HepG2 (cell line): ENCODE measurements around the gene SULT4A1. TPM values are rescaled to one million over a fixed set of nuclear protein-coding genes. Genes with fewer than 3 reads are reported as not detected.

Experiments
- ATAC-seq: fragments of 200-7000 bp; cut with Tn5 transposase; 3 replicates; pipeline ENCODE4 v1.9.1; 2020; ENCODE audit warnings: mild to moderate bottlenecking, moderate library complexity
- BruUV-seq: library from RNA; stranded (reverse); fragments of 400-500 nt; replicated peaks from 2 replicates; lab custom pipeline; 2021; lab: Mats Ljungman, UMichigan
- CTCF ChIA-PET: fragments of 300-600 bp; formaldehyde crosslinking; extraction: SDS; loops from one replicate; lab custom pipeline; 2021; ENCODE audit warnings: low total read pairs, inconsistent platforms, low intra/inter-chr PET ratio; lab: Yijun Ruan, JAX
- POLR2A ChIA-PET: fragments of 350-600 bp; sonication (Branson Sonifier 250); formaldehyde crosslinking; loops from one replicate; lab custom pipeline; 2020; ENCODE audit warnings: antibody characterized with exemption, inconsistent platforms; lab: Yijun Ruan, JAX
- DNase-seq: peaks from one replicate; pipeline ENCODE4 v3.0.0-alpha.2; 2015; ENCODE audit warnings: low spot score
- FAIRE-seq: peaks from 3 replicates; lab custom pipeline; 2011; peaks lifted over from hg19 to GRCh38; lab: Jason Lieb, UNC
- H2AFZ ChIP-seq: one replicate; pipeline ENCODE4 v1.6.1; 2011; ENCODE audit warnings: low read length, inconsistent platforms
- H3K27ac ChIP-seq: fragments of 300-600 bp; 3 replicates; pipeline ENCODE4 v1.8.0; 2011; ENCODE audit warnings: mixed run types, mild to moderate bottlenecking, mixed read lengths, low read length, inconsistent platforms; ENCODE audit not compliant: insufficient read depth; ENCODE audit errors: extremely low read length
- H3K27me3 ChIP-seq, 2 experiments: fragments of 200-600 bp in 1 of 2; 2 replicates in 1 of 2; 3 replicates in 1 of 2; pipeline versions ENCODE4 v1.6.0 to v1.8.0; 2011; ENCODE audit warnings: low read length in 2 of 2, mild to moderate bottlenecking in 2 of 2, moderate library complexity in 2 of 2, inconsistent platforms in 1 of 2; ENCODE audit not compliant: insufficient read depth in 2 of 2, control insufficient read depth in 1 of 2
- H3K36me3 ChIP-seq, 2 experiments: fragments of 200-600 bp in 1 of 2; replicated peaks in 1 of 2; 2 replicates in 1 of 2; 3 replicates in 1 of 2; pipeline versions ENCODE4 v1.5.1 to v1.8.0; 2011; ENCODE audit warnings: low read length in 2 of 2, inconsistent platforms in 1 of 2; ENCODE audit not compliant: insufficient read depth in 2 of 2, control insufficient read depth in 1 of 2
- H3K4me1 ChIP-seq: 2 replicates; pipeline ENCODE4 v1.5.1; 2012; ENCODE audit warnings: low read length, inconsistent platforms; ENCODE audit not compliant: insufficient read depth
- H3K4me2 ChIP-seq: 2 replicates; pipeline ENCODE4 v1.6.0; 2011; ENCODE audit warnings: low read depth, low read length, inconsistent platforms
- H3K4me3 ChIP-seq, 3 experiments: fragments of 200-600 bp in 1 of 3; sonication (generic), shearing (Covaris generic) in 1 of 3; replicated peaks in 1 of 3; 2 replicates each; pipeline ENCODE4 v1.5.1; 2011 to 2016; ENCODE audit warnings: low read length in 3 of 3, inconsistent platforms in 2 of 3, low read depth in 2 of 3, mild to moderate bottlenecking in 2 of 3, control low read depth in 1 of 3, mixed read lengths in 1 of 3; ENCODE audit not compliant: insufficient read depth in 1 of 3
- H3K79me2 ChIP-seq: one replicate; pipeline ENCODE4 v1.6.1; 2011; ENCODE audit warnings: low read length, inconsistent platforms; ENCODE audit not compliant: insufficient read depth
- H3K9ac ChIP-seq: 2 replicates; pipeline ENCODE4 v1.6.0; 2011; ENCODE audit warnings: mild to moderate bottlenecking, low read depth, low read length, inconsistent platforms; ENCODE audit not compliant: insufficient read depth
- H3K9me3 ChIP-seq: 2 replicates; pipeline ENCODE4 v1.5.1; 2012; ENCODE audit warnings: mild to moderate bottlenecking, low read length
- H4K20me1 ChIP-seq: 2 replicates; pipeline ENCODE4 v1.6.0; 2011; ENCODE audit warnings: inconsistent platforms, mild to moderate bottlenecking, low read length, moderate library complexity; ENCODE audit not compliant: insufficient read depth
- MTA1 ChIP-seq: sonication (generic); formaldehyde crosslinking; IDR thresholded peaks from 2 replicates; pipeline ENCODE4 v1.4.0; 2020; ENCODE audit warnings: missing genetic modification reagents, mild to moderate bottlenecking, borderline replicate concordance
- PAWR ChIP-seq: sonication (generic); formaldehyde crosslinking; IDR thresholded peaks from 2 replicates; pipeline ENCODE4 v1.4.0; 2020; ENCODE audit warnings: missing genetic modification reagents, mild to moderate bottlenecking, borderline replicate concordance
- STAT5B ChIP-seq: sonication (generic); formaldehyde crosslinking; IDR thresholded peaks from 2 replicates; pipeline ENCODE4 v1.4.0; 2020; ENCODE audit warnings: missing genetic modification reagents
- ZNF180 ChIP-seq: sonication (generic); formaldehyde crosslinking; IDR thresholded peaks from 2 replicates; pipeline ENCODE4 v1.4.0; 2020; ENCODE audit warnings: low read depth, missing genetic modification reagents, borderline replicate concordance
- ZNF546 ChIP-seq: sonication (generic); formaldehyde crosslinking; conservative IDR thresholded peaks from 2 replicates; pipeline ENCODE4 v1.8.1; 2023; ENCODE audit warnings: mild to moderate bottlenecking, missing genetic modification reagents
- ZNF792 ChIP-seq: IDR thresholded peaks from 2 replicates; pipeline ENCODE4 v1.6.1; 2016
- WGBS: methylation state at CpG from one replicate; pipeline ENCODE4 v1.1.6; 2017; ENCODE audit warnings: low lambda C conversion rate; 5-methylcytosine and 5-hydroxymethylcytosine counted together
- in situ Hi-C: cut with HindIII; loops from 2 replicates; pipeline ENCODE4 v1.10.0; 2017; ENCODE audit warnings: low pct_unique_long_range_greater_than_20kb; ENCODE audit not compliant: extremely low pct_ligation_motif_present
- intact Hi-C: fragments of 100-400 bp; cut with micrococcal nuclease; formaldehyde crosslinking; loops from one replicate; pipeline ENCODE4 v1.10.0; 2022; ENCODE audit not compliant: unreplicated experiment
- polyA plus RNA-seq, 8 experiments: library from polyadenylated mRNA; depleted of rRNA in 3 of 8; stranded (reverse) in 7 of 8; unstranded in 1 of 8; fragments of >200 nt; fragmentation: Illumina TruSeq in 4 of 8; extraction: Trizol in 4 of 8; gene quantifications; 2 replicates each; pipeline versions ENCODE4 v1.2.1 to v1.2.3, GENCODE V29; 2011 to 2016; ENCODE audit warnings: low read depth in 4 of 8, missing spikeins in 1 of 8, mixed read lengths in 1 of 8; ENCODE audit not compliant: insufficient read depth in 1 of 8
- total RNA-seq, 5 experiments: library from RNA; depleted of rRNA; stranded (reverse); fragments of >200 nt; fragmentation: Illumina TruSeq; extraction: Trizol; gene quantifications; 2 replicates each; pipeline ENCODE4 v1.2.3, GENCODE V29; 2016; ENCODE audit warnings: low read depth in 1 of 5
- TF ChIP-seq, protein P1 (sequence below): sonication (generic); formaldehyde crosslinking; IDR thresholded peaks from 2 replicates; pipeline ENCODE4 v1.4.0; 2020; ENCODE audit warnings: missing genetic modification reagents
- TF ChIP-seq, protein P2 (sequence below): sonication (generic); formaldehyde crosslinking; IDR thresholded peaks from 2 replicates; pipeline ENCODE4 v1.5.1; 2020; ENCODE audit warnings: mild to moderate bottlenecking, missing genetic modification reagents
- TF ChIP-seq, protein P3 (sequence below): sonication (generic); formaldehyde crosslinking; IDR thresholded peaks from 2 replicates; pipeline ENCODE4 v1.5.0; 2020; ENCODE audit warnings: mild to moderate bottlenecking, low read depth, missing genetic modification reagents, borderline replicate concordance

The SULT4A1 gene
- total and polyA plus RNA-seq, 2 of the 13 experiments (the other 11 are each of a cell fraction or from before 2014, with no cell fraction given) = not detected

DNA sequence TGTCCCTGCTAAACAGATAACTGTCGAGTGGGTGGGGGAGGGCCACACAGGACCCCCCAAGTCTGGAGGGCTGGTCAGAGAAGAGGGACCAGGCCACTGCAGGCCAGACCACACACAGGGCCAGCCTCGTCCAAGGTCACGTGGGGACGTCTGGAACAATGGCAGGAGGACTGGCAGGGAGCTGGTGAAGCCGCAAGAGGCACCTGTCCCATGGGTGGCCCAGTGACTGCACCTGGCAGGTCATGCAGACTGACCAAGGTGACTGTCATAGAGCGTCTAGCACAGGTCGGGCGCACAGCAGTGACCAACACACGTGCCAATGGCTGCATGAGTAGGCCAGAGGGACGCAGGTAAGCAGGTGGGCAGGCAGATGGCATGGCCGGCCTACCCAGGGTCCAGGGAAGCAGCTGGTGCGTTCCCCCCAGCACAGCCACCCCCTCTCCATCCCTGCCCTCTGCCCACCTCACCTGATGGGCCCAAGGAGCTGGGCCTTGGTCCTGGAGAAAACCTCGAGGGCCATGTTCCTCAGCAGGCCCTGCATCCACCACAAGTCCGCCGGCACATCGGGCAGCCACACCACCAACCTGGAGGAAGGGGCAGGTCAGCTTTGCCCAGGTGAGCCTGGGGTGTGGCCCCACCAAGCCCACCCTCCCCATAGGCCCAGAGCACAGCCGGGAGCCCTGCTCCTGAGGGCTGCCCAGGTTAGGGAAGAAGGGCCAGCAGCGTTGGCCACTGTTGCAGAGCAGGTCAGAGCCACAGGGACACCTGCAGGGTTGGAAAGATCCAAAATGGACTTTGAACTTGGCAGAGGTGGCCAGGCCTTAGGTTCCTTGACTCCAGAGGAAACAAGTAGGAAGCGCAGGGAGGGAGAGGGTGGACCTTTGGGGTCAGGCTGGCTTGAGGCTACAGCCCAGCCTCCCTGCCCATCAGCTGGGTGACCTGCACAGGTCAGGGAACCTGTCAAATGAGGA, 19.1 kb upstream of the SULT4A1 start:
- in situ Hi-C loops (loop anchor here (25.0 kb wide), 1 partner anchor 756 kb away; no protein-coding TSS in a partner anchor), intact Hi-C loops (no loop called here)
- no peaks in the 10 kb centered on the region for H4K20me1 ChIP-seq
- no TSS peak for BruUV-seq
- H3K4me1 ChIP-seq = no peaks in the 10 kb centered on the region
- H3K27ac ChIP-seq = no peak overlapping the region
- ChIA-PET POLR2A (no interaction called here), CTCF (no interaction called here)
- H3K4me2 ChIP-seq = no peak overlapping the region
- H3K79me2 ChIP-seq = no peaks in the 10 kb centered on the region
- FAIRE-seq = no peak
- H3K27me3 ChIP-seq = peaks cover 0 to 3% of the 10 kb centered on the region in 2 experiments; a peak in 3 of 5 replicates
- DNase-seq = no peak
- ATAC-seq = no peak
- WGBS = 30% methylated on average over 8 of the region's 19 CpGs
- no peak overlapping the region for H3K9ac ChIP-seq
- H3K4me3 ChIP-seq = no peak overlapping the region
- no peaks in the 10 kb centered on the region for H3K9me3 ChIP-seq
- no peaks in the 10 kb centered on the region for H3K36me3 ChIP-seq
- no peak overlapping the region for H2AFZ ChIP-seq
- TF ChIP-seq ZNF546 (no peak), PAWR (no peak), ZNF180 (CRISPR knock-in tag) (no peak), STAT5B (CRISPR knock-in tag) (no peak), ZNF792 (CRISPR knock-in tag) (no peak), MTA1 (no peak)
- TF ChIP-seq, protein P1, sequence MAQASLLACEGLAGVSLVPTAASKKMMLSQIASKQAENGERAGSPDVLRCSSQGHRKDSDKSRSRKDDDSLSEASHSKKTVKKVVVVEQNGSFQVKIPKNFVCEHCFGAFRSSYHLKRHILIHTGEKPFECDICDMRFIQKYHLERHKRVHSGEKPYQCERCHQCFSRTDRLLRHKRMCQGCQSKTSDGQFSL (CRISPR knock-in tag) = no peak
- TF ChIP-seq, protein P2, sequence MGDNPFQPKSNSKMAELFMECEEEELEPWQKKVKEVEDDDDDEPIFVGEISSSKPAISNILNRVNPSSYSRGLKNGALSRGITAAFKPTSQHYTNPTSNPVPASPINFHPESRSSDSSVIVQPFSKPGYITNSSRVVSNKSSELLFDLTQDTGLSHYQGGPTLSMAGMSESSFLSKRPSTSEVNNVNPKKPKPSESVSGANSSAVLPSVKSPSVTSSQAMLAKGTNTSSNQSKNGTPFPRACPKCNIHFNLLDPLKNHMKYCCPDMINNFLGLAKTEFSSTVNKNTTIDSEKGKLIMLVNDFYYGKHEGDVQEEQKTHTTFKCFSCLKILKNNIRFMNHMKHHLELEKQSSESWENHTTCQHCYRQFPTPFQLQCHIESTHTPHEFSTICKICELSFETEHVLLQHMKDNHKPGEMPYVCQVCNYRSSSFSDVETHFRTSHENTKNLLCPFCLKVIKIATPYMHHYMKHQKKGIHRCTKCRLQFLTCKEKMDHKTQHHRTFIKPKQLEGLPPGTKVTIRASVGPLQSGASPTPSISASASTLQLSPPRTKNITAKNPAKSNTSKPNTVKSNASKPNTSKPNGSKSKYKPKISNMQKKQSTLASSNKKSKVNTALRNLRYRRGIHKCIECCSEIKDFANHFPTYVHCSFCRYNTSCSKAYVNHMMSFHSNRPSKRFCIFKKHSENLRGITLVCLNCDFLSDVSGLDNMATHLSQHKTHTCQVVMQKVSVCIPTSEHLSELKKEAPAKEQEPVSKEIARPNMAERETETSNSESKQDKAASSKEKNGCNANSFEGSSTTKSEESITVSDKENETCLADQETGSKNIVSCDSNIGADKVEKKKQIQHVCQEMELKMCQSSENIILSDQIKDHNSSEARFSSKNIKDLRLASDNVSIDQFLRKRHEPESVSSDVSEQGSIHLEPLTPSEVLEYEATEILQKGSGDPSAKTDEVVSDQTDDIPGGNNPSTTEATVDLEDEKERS (CRISPR knock-in tag) = no peak
- TF ChIP-seq, protein P3, sequence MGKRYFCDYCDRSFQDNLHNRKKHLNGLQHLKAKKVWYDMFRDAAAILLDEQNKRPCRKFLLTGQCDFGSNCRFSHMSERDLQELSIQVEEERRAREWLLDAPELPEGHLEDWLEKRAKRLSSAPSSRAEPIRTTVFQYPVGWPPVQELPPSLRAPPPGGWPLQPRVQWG (CRISPR knock-in tag) = no peak
